Stimulated activated CD4-positive, alpha-beta T cell treated with anti-CD3 and anti-CD28 coated beads, TNF-alpha, amount 100 ng/mL, for 4 hours (primary cell): ENCODE measurements around the gene DLGAP1.
"Not testable (repeated sequence)": the region's sequence is repeated elsewhere in the genome, so short reads cannot be mapped to it uniquely, and the experiment has no call there.

Experiments
- DNase-seq, 3 experiments: peaks; one replicate each; pipeline ENCODE4 v3.0.0-alpha.2; 2020; ENCODE audit warnings: low read depth in 3 of 3

Gene DLGAP1

DNA sequence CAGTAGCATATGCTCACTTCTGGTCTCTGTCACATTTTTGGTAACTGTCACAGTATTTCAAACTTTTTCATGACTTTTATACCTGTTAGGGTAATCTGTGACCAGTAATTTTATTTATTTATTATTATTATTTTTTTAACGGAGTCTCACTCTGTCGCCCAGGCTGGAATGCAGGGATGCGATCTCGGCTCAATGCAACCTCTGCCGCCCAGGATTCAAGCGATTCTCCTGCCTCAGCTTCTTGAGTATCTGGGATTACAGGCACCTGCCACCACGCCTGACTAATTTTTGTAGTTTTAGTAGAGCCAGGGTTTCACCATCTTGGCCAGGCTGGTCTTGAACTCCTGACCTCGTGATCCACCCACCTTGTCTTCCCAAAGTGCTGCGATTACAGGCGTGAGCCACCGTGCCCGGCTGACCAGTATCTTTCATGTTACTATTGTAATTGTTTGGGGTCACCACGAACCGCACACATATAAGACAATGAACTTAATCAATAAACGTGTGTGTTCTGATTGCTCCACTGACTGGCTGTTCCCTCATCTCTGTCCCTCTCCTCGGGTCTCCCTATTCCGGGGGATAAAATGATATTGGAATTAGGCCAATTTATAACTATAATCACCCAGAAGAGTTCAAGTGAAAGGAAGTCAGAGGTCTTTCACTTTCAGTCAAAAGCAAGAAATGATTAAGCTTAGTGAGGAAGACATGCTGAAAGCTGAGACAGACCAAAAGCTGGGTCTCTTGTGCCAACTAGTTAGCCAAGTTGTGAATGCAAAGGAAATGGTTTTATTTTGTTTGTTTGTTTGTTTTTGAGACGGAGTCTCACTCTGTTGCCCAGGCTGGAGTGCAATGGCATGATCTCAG is 982.2 kb downstream of the DLGAP1 start:
- no peak for DNase-seq

DNA sequence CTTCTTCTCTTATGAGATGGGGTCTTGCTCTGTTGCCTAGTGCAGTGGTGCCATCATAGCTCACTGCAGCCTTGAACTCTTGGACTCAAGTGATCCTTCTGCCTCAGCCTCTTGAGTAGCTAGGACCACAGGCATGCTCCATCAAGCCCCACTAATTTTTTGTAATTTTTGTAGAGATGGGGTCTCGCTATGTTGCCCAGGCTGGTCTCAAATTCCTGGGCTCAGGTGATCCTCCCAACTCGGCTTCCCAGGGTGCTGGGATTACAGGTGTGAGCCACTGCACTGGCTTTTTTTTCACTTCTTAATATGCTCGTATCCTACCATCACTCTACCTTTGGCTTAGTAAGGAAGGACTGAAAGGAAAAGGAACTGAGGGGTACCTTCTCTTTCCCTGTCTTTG is 983.0 kb downstream of the DLGAP1 start:
- not testable (repeated sequence) for DNase-seq

DNA sequence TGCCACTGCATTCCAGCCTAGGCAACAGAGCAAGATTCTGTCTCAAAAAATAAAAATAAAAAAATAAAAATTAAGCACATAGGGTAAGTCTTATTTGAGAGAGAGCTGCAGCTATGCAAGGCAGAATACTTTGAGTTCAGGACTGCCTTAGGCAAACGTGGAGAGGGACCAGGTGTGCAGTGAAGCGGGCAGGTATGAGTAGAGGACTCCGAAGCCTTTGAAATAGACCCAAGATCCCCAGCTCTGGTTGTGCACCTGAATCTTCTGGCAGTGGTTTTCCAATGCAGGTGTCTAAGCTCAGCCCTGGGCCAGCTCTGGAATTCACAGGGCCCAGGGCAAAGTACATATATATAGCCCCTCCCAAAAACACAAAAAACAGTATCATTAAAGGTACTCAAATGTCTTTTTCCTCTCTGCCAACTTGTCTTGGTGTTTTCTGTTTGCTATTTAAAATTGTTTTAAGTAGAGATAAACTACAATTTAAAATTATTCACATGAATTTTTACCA is 983.9 kb downstream of the DLGAP1 start:
- no peak for DNase-seq

DNA sequence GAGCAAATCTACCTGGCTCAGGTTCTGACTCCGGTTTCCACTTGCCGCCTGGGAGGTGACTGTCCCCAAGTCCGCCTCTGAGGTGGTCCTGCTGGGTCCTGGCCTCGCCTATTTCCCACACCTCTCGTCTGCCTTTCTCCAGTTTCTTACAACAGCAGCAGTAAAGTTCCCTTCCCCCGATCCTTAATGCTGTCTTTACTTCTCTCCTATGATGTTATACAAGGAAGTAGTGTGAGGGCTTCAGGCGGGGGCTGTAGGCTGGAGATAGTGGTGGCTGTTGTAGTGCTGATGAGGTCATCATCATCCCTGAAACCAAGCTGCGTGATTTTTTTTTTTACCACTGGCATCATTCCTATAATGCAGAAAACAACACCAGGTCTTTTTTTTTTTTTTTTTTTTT is 986.3 kb downstream of the DLGAP1 start:
- no peak for DNase-seq

DNA sequence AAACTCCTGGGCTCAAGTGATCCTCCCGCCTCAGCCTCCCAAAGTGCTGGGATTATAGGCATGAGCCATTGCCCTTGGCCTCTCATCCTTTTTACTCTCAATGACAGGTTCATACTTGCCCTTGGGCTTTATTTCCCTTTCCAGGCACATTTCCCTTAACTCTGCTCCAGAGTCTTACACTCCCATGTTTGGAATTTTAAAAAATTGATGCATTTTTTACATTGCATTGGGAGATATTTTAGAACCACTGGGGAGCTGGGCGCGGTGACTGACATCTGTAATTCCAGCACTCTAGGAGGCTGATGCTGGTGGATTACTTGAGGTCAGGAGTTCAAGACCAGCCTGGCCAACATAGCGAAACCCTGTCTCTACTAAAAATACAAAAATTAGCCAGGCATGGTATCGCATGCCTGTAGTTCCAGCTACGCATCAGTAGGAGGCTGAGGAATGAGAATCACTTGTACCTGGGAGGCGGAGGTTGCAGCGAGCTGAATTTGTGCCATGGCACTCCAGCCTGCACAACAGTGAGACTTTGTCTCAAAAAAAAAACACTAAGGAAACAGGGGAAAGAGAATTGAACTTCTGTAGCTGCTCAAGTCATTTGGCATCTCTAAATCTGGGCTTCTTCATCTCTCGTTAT is 986.9 kb downstream of the DLGAP1 start:
- DNase-seq, result no peak

DNA sequence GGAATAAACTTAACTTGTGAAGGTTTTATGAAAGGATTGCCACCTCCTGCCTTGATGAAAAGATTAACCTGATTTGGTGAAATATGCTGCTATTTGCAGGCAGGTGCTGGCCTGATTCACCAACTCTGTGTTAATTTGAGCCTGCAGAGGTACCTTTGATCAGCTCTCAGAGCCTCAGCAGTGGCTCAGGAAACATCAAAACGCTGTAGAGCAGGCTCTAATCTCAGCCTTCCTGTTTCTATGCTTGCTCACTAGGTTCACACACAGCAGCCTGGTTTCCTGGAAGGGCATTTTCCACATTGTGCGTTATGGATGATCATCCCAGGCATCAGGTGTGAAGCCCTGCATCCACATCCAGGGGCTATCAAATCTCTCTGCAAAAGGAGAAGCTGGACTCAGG is 988.2 kb downstream of the DLGAP1 start:
- DNase-seq, result no peak

DNA sequence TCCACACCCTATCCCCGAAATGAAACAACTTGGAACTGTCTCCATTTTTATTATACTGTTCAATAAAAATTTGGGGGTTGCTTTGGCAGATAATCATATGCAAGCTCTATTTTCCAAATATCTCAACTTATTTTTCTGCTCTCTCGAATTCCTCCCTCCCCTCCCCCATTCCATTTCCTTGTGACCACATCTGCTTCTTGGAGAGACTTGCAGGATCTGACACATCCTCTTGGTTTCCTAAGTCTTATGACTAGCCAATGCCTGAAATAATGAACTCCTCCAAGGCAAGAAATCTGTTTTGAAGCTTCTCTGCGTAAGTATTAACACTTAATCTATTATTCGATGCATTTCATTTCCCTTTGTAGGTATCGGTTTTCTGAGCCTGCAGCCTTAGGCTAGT is 989.1 kb downstream of the DLGAP1 start:
- DNase-seq, result no peak

DNA sequence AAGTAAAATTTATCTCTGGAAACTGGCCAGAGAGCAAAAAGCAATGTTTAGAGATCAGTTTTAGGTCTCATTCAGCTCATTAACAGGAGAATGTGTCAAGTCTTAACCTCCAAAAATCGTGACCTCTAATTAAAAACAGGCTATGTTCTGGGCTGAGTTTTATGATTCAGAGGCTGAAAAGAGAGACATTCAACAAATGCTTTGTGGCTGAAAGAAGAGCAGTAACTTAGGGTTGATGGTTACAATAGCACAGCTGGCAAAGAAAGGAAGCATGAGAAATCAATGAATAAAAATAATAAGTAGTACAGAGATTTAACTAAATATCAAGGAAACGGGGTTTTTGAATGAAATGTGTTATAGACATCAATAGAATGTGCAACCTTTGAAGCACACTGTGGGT is 992.1 kb downstream of the DLGAP1 start:
- DNase-seq, result no peak

DNA sequence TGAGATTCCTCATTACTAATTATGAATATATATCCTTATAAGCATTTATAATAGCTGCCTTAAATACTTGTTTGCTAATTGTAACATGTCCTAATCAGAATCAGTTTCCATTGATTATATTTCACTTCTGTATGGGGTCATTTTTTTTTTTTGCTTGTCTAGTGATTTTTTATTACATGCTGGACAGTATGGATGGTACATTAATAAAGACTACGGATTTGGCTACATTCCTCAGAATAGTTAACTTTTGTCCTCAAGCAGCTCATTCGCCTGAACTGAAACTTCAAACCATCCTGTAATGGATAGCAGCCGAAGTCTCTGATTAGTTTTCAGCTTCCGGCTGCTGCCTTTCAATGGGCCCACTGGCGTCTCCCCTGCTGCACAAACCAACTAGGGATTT is 993.4 kb downstream of the DLGAP1 start:
- DNase-seq, result no peak

DNA sequence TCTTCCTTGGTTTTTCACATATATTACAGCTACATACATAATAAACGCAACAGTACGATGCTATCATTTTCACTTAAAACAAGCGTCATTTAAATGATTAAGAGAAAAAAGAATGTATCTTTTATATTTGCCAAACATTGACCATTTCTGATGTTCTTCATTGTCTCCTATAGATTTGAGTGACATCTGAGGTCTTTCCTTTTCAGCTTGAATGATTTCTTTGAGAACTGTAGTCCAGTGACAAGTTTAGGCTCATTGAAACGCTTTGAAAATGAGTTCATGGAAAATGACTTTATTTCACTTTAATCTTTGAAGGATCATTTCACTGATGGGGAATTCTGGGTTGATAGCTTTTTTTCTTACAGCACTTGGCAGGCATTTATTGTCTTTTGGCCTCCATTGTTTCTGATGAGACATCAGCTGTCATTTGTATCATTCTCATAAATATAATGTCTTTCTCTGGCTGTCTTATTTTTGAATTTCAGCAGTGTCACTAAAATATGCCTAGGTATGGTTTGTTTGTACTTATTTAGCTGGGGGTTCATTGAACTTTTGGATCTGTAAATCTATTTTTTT is 994.2 kb downstream of the DLGAP1 start:
- no peak for DNase-seq

DNA sequence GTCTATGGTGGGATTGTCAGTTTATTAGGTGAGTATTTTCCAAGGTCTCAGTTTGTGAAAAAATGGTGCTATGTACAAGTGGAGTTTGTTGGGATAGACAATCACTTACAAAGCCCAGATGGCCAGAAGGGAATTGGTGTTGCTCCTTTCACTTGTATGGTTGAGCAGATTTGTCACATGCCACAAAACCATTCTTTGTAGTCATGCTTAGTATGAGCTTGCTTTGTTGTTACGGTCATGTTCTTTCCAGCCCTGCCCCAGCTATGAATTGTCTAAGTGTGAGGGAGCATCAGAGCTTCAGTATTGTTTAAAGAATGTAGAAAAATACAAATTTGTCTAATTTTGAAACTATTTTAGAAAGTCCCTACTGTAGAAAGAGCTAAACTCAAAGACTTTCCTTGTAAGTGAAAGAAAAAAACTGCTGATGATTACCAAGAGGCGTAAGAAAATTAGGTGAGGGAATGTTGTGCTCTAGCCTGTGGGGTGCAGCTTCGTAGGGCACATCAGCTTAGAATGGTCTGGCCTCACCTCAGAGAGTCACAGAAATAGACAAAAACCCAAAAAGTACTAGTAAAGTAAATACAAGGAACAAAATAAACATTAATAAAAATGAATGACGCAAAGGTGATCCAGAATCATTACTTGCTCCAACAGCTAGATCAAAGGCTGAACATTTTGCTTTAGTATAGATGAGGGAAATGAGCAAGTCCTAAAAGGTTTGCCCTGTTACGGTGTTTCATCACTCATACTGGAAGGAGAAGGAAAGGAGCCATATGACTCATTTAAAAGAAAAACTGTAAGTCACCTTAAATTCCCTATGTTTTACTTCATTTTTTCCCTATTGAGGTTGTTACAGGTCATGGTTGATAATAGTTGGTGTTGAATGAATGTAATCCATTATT is 995.9 kb downstream of the DLGAP1 start:
- no peak for DNase-seq

DNA sequence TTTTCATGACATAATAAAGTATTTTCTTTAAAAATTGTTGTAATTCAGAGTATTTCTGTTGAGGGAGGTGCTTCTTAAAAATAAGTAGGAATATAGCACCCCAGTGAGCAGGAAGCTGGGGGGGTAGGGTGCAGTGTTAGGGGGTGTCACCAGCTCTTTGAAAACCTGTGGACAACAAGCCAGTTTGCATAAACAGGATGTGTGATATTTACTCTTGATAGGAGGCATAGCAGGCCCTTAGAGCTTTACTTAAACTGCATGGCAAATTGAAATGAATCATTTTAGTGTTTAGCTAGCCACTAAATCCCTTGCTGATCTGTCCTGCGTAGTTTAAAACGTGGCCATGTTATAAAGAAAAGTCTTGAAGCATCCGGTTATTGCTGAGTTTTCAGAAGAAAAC is 996.7 kb downstream of the DLGAP1 start:
- no peak for DNase-seq

DNA sequence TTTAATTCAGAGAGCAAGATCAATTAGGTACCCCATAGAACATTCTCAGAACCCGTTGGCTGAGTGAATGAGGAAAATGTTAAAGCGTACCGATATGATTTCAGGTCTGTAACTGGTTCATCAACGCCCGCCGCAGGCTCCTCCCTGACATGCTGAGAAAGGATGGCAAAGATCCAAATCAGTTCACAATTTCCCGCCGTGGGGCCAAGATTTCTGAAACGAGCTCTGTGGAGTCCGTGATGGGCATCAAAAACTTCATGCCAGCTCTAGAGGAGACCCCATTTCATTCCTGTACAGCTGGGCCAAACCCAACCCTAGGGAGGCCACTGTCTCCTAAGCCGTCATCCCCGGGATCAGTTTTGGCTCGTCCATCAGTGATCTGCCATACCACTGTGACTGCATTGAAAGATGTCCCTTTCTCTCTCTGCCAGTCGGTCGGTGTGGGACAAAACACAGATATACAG is 997.8 kb downstream of the DLGAP1 start:
- DNase-seq, result no peak

DNA sequence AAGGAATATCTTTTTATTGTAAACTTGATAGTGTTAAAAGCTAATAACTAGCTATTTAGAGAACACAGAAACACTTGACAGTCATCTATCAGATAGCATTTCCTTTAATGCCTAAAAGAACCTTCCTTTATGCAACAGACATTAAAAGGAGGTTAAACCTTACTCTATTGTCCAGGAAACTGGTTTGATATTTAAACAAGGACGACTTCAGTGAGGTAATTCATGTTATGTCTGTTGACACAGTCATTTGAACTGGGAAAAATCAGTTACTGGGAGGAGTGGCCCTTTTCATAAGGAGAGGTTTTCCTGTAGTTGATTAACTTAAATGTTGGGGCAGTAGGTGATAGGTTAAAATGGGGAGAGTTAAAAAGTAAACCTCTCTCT is 998.4 kb downstream of the DLGAP1 start:
- DNase-seq, result no peak

DNA sequence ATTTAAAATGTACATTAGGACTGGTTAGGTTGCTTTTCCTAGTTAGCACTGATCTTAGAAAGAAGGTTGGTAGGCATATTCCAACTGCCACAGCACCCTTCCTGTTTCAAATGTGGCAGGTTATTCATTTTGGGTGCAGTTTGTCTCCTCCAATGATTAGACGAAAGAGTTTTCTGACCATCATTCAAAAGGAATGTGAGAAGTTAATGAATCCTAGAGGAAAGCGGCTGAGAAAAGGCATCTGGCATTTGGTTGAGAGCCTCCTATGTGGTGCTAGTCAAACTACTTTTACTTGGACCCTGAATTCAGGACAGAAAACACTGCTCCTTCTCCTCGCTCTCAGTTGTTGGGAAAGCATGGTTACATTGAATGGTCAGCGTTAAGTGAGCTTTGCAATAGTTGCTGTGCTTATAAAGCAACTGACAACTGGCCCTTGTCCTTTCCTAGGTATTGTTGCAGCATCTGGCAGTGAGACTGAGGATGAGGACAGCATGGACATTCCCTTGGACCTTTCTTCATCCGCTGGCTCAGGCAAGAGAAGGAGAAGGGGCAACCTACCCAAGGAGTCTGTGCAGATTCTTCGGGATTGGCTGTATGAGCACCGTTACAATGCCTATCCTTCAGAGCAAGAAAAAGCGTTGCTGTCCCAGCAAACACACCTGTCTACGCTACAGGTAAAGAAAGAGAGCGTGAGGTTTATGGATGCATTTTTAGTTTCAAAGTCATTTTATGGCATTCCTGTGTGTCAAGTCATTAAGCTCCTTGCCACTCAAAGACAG is 999.0 kb downstream of the DLGAP1 start:
- DNase-seq, result no peak

DNA sequence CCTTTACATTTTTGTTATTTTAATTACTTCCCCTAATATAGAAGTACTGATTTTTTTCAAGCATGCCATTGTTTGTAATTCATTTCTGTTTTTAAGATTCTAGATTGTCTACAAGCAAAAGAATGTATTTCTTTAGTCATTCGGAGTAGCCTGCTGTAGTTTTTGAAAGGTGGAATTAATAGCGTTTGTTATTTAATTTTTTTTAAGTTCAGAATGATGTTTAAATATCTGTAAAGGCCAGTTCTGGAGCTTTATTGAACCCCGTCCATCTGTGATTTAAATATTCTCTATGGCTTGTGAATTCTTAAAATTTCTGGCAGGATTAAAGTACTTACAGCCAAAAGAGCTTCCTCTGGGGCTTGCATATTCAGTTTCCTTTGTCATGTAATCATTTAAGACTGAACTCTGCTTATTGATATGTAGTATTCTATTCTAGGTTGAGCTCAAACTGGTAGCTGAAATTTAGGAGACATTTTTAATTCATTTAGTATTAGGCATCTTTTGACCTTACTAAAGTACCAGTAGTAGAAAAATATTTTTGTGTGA is 999.9 kb downstream of the DLGAP1 start:
- DNase-seq, result no peak

DNA sequence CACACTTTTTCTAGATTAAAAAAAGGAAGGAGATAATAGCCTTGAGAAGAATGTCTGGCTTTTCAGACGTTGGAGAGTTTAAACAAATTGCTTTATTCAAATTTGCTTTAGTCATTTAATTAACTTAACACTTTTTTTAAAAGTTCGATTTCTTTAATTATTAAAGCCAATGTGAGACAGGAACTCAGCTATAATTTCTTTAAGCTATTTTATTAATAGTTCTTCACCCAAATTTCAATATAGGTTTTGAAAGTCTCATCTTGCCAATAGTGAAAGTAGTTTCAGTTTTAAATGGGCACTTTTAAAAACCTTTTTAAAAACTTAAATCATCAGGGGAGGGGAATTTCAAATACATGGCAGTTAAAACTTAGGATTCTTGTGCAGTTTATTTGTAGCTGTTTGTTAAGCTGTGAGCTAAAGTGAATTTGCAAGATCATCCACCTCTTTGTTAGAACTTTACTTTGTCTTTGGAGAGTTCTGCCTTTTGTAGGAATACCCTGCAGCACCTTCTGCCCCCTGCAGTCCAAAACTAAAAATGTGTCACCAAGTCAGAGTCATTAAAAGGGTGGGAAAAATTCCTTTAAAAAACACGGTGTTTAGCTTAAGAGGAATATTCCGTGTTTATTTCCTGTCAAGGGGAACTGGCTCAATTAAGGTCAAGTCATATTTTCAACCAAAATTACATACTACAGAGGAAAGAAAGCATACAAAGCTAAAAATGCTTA is 1000.6 kb downstream of the DLGAP1 start:
- no peak for DNase-seq

DNA sequence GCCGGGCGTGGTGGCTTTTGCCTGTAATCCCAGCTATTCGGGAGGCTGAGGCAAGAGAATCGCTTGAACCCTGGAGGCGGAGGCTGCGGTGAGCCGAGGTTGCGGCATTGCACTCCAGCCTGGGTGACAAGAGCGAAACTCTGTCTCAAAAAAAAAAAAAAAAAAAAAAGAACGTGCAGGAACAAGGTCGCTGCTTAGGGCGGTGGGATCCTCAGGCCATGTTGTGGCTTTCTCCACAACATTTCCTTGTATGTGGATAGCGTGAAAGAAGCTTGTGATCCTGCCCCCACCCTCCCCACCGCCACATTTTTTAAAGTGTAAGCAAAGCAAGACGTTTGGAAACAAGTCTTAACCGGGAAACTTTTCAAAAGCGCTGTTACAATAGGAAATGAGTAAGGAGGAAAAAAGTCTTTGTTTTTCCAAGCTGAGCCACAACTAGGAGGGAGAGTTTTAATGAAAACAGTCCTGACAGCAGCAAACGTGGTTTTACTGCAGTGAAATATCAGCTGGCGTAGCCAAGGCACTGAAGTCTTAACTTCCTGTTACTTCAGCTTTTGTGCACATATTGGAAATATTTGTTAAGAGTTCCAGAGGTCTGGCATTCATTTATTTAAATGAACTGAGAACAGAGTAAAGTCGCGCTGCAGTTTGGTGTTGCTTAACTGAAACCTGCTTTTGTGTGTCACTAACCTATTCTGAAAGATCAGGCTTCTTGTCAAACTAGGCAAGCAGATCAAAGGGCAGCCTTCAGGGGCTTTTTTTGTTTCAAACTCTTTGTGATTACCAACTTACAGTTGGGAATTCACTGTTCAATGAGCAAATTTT is 1001.4 kb downstream of the DLGAP1 start:
- DNase-seq, result no peak
